Gastroesophageal sphincter (tissue), 4 donors: ENCODE measurements around the gene CSNK1D. TPM values are rescaled to one million over a fixed set of nuclear protein-coding genes. Genes with fewer than 3 reads are reported as not detected.
"Not testable (repeated sequence)": the region's sequence is repeated elsewhere in the genome, so short reads cannot be mapped to it uniquely, and the experiment has no call there.

ENCODE experiments used
- ATAC-seq: fragments of 150-250 bp; one replicate; pipeline ENCODE4 v1.9.1; 2016; ENCODE audit warnings: mild to moderate bottlenecking, moderate library complexity
- H3K27ac ChIP-seq, 4 donors: fragments of 200-600 bp; sonication (generic) in 3 of 4; 1 replicate in 3 of 4; 2 replicates in 1 of 4; pipeline ENCODE4 v1.5.1; 2016 to 2019
- H3K27me3 ChIP-seq: fragments of 200-600 bp; sonication (generic); one replicate; pipeline ENCODE4 v1.5.1; 2019
- H3K36me3 ChIP-seq, 2 donors: fragments of 200-600 bp; sonication (generic); one replicate each; pipeline ENCODE4 v1.5.1; 2019; ENCODE audit warnings: control low read depth in 1 of 2
- H3K4me1 ChIP-seq, 3 donors: fragments of 200-600 bp; sonication (generic); 1 replicate in 2 of 3; 2 replicates in 1 of 3; pipeline ENCODE4 v1.5.1; 2016 to 2019; ENCODE audit warnings: control low read depth in 2 of 3
- H3K4me3 ChIP-seq, 2 donors: fragments of 200-600 bp; sonication (generic); one replicate each; pipeline ENCODE4 v1.5.1; 2019; ENCODE audit warnings: mild to moderate bottlenecking in 1 of 2, moderate library complexity in 1 of 2
- H3K9me3 ChIP-seq, 3 donors: fragments of 200-600 bp; sonication (generic); one replicate each; pipeline ENCODE4 v1.5.1; 2017 to 2019; ENCODE audit warnings: control low read depth in 2 of 3
- EP300 ChIP-seq: sonication (generic); formaldehyde crosslinking; IDR thresholded peaks from one replicate; pipeline ENCODE4 v1.6.1; 2017; ENCODE audit warnings: antibody characterized with exemption, mild to moderate bottlenecking
- POLR2A ChIP-seq, 2 donors: fragments of 450-650 bp; IDR thresholded peaks; one replicate each; pipeline ENCODE4 v1.6.1; 2017; ENCODE audit warnings: antibody characterized with exemption in 2 of 2, mild to moderate bottlenecking in 2 of 2, moderate library complexity in 1 of 2
- POLR2AphosphoS5 ChIP-seq: sonication (generic); formaldehyde crosslinking; IDR thresholded peaks from one replicate; pipeline ENCODE4 v1.6.1; 2017; ENCODE audit warnings: antibody characterized with exemption
- WGBS, 2 donors: methylation state at CpG; one replicate each; pipeline ENCODE4 v1.1.5; 2018; ENCODE audit warnings: low coverage in 1 of 2; 5-methylcytosine and 5-hydroxymethylcytosine counted together
- total RNA-seq, 4 donors: library from RNA; depleted of rRNA; stranded (reverse); fragments of >200 nt; gene quantifications; one replicate each; pipeline ENCODE4 v1.1.0, GENCODE V29; 2016
- TF ChIP-seq, protein P1 (sequence below), 4 experiments: fragments of 200-600 bp in 2 of 4; fragments of 450-650 bp in 2 of 4; sonication (generic) in 1 of 4; IDR thresholded peaks; one replicate each; pipeline ENCODE4 v1.5.1; 2017 to 2019; ENCODE audit warnings: antibody characterized with exemption in 4 of 4, mild to moderate bottlenecking in 2 of 4, moderate library complexity in 2 of 4

CSNK1D gene
- total RNA-seq, 4 donors from 2014 or later: 23.4 to 92.1 (median 72.4) TPM

DNA sequence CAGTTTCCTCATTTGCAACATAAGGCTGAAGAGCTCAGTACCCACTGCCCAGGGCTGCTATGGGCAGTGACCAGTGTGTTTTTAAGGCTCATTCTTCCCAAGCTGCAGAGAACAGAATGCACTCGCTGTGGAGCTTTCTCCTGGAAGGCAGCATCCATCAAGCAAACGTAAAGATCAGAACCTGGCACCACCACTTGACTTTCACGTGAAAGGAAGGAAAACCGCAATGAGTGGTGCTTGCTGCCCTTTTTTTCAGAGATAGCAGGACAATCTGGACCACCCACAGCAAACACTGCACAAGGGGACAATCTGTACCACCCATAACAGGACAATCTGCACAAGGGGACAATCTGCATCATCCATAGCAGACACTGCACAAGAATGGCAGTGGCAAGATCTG, 11.2 kb downstream of the CSNK1D start:
- Histone ChIP-seq H3K4me1 (peaks cover 2 to 69% (median 16%) of the 10 kb centered on the region in 3 donors), H3K36me3 (peaks cover 0 to 89% of the 10 kb centered on the region in 2 donors), H3K4me3 (no peak overlapping the region), H3K9me3 (no peaks in the 10 kb centered on the region), H3K27ac (peak overlapping the region in 2 of 4 donors; percentile 19 to 55), H3K27me3 (no peaks in the 10 kb centered on the region)
- ATAC-seq: no peak
- peak; percentile 42 for TF ChIP-seq POLR2AphosphoS5
- TF ChIP-seq POLR2A (IDR thresholded peaks at IDR 0.05): no peak
- 40% methylated on average over 2 of the region's 4 CpGs; no CpG with 5 or more reads in 1 of the 2 donors for WGBS, 2 donors

DNA sequence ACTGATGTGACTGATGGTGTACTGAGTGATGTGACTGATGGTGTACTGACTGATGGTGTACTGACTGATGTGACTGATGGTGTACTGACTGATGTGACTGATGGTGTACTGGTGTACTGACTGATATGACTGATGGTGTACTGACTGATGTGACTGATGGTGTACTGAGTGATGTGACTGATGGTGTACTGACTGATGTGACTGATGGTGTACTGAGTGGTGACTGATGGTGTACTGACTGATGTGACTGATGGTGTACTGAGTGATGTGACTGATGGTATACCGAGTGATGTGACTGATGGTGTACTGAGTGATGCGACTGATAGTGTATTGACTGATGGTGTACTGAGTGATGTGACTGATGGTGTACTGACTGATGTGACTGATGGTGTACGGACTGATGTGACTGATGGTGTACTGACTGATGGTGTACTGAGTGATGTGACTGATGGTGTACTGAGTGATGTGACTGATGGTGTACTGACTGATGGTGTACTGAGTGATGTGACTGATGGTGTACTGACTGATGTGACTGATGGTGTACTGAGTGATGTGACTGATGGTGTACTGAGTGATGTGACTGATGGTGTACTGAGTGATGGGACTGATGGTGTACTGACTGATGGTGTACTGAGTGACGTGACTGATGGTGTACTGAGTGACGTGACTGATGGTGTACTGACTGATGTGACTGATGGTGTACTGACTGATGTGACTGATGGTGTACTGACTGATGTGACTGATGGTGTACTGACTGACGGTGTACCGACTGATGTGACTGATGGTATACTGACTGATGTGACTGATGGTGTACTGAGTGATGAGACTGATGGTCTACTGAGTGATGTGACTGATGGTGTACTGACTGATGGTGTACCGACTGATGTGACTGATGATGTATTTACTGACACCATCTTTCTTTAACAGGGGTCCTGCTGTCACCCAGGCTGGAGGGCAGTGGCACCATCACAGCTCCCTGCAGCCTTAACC, 13.2 kb downstream of the CSNK1D start:
- H3K36me3 ChIP-seq: peaks cover 0 to 98% of the 10 kb centered on the region in 2 donors
- H3K27me3 ChIP-seq: not testable (repeated sequence)

DNA sequence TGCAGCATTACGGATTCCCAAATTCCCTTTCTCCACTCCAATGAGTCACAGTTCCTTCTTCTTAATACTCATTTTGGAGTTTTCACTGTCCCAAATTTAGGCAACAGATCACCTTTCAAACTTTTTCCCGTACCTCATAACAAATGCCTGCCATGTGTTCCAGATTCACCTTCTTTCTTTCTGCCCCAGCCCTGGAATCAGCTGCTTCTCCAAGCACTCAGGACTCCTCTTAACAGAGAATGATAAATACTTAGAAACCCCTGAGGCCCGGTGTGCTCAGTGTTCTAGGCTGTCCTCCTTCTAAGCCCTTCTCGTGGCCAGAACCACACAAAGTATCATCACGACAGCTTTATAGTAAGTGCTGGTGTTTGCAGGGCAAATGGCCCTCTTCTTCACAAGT, 14.9 kb downstream of the CSNK1D start:
- H3K4me3 ChIP-seq: no peak overlapping the region
- no peak for TF ChIP-seq EP300
- TF ChIP-seq POLR2AphosphoS5: no peak
- TF ChIP-seq, protein P1, sequence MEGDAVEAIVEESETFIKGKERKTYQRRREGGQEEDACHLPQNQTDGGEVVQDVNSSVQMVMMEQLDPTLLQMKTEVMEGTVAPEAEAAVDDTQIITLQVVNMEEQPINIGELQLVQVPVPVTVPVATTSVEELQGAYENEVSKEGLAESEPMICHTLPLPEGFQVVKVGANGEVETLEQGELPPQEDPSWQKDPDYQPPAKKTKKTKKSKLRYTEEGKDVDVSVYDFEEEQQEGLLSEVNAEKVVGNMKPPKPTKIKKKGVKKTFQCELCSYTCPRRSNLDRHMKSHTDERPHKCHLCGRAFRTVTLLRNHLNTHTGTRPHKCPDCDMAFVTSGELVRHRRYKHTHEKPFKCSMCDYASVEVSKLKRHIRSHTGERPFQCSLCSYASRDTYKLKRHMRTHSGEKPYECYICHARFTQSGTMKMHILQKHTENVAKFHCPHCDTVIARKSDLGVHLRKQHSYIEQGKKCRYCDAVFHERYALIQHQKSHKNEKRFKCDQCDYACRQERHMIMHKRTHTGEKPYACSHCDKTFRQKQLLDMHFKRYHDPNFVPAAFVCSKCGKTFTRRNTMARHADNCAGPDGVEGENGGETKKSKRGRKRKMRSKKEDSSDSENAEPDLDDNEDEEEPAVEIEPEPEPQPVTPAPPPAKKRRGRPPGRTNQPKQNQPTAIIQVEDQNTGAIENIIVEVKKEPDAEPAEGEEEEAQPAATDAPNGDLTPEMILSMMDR (IDR thresholded peaks at IDR 0.05): no peak
- no peak for TF ChIP-seq POLR2A (IDR thresholded peaks at IDR 0.05)
- ATAC-seq: no peak
- H3K36me3 ChIP-seq: peaks cover 0 to 98% of the 10 kb centered on the region in 2 donors
- WGBS, 2 donors: 49 to 53% methylated on average over 5 of the region's 5 CpGs
- H3K27ac ChIP-seq: peak overlapping the region in 1 of 4 donors; percentile 44
- peaks cover 0 to 48% (median 3%) of the 10 kb centered on the region in 3 donors for H3K4me1 ChIP-seq
- no peaks in the 10 kb centered on the region for H3K9me3 ChIP-seq
- H3K27me3 ChIP-seq: no peaks in the 10 kb centered on the region

More for the DNA sequence above, 13.2 kb downstream of the CSNK1D start:
- H3K4me3 ChIP-seq, H3K27ac ChIP-seq, ATAC-seq, H3K9me3 ChIP-seq: not testable (repeated sequence)
- 74 to 94% methylated on average over 3 to 8 of the region's 8 CpGs for WGBS, 2 donors
- H3K4me1 ChIP-seq: peaks cover 0 to 62% (median 3%) of the 10 kb centered on the region in 3 donors

DNA sequence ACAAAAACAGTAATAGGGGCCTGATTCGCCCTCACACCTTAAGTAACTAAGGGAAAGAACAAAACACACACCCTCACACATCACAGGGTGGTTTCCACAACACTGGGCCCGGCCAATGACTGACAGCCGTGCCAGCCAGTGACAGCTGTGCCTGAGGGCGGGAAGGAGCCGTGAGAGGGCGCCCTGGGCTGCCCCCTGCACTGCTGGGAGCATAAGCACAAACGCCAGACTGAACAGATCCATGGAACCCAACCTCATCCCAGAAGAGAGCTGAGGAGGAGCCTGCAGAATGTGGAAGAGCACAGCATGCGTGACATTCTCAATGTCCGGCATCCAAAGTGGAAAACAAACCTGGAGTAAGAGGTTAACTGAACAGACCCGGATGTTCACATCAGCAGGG, 16.0 kb downstream of the CSNK1D start:
- Histone ChIP-seq H3K4me1 (peaks cover 0 to 37% (median 3%) of the 10 kb centered on the region in 3 donors), H3K27me3 (no peaks in the 10 kb centered on the region), H3K27ac (peak overlapping the region in 3 of 4 donors; percentile 31 to 56 (median 52)), H3K4me3 (no peak overlapping the region), H3K9me3 (no peaks in the 10 kb centered on the region), H3K36me3 (peaks cover 0 to 98% of the 10 kb centered on the region in 2 donors)
- TF ChIP-seq POLR2AphosphoS5 (no peak), EP300 (no peak), POLR2A (IDR thresholded peaks at IDR 0.05) (no peak)
- TF ChIP-seq, protein P1 (IDR thresholded peaks at IDR 0.05): no peak
- WGBS, 2 donors: 50% methylated on average over 3 to 7 of the region's 10 CpGs
- ATAC-seq: peak; percentile 79

DNA sequence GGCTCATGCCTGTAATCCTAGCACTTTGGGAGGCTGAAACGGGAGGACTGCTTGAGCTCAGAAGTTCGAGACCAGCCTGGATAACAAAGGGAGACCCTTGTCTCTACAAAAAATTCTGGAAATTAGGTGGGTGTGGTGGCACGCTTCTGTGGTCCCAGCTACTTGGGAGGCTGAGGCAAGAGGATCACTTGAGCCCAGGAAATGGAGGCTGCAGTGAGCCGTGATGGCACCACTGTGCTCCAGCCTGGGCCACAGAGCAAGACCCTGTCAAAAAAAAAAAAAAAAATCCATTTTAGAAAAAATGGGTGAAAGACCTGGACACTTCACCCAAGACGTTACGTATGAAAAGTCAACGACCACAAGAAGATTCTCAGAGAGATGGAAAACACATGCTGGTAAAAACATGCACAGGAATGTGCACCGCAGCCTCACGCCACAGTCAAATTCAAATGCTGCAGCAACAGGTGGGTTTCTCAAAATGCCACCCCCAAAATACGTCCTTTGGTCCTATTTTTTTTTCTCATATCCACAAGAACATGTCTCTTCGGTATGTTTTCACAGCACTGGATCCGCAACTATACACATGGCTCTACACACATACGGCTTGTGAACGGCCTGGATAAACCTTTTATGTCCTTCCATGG, 17.1 kb downstream of the CSNK1D start:
- ATAC-seq: no peak
- TF ChIP-seq EP300 (no peak), POLR2AphosphoS5 (no peak), POLR2A (IDR thresholded peaks at IDR 0.05) (no peak)
- TF ChIP-seq, protein P1 (IDR thresholded peaks at IDR 0.05): no peak
- peaks cover 0 to 98% of the 10 kb centered on the region in 2 donors for H3K36me3 ChIP-seq
- H3K4me3 ChIP-seq: no peak overlapping the region
- peak overlapping the region in 1 of 4 donors; percentile 56 for H3K27ac ChIP-seq
- WGBS, 2 donors: 84 to 86% methylated on average over 11 to 14 of the region's 14 CpGs
- no peaks in the 10 kb centered on the region for H3K27me3 ChIP-seq
- peaks cover 0 to 28% (median 3%) of the 10 kb centered on the region in 3 donors for H3K4me1 ChIP-seq
- H3K9me3 ChIP-seq: no peaks in the 10 kb centered on the region
